Measurements from ENCODE around the gene OGFOD2. TPM values are rescaled to one million over a fixed set of nuclear protein-coding genes. Genes with fewer than 3 reads are reported as not detected.

Gene OGFOD2
- total RNA-seq, 1 donor from 2014 or later = 4.5 TPM

GRCh38 chr12:123024819-123025391, 49.9 kb downstream of the OGFOD2 start:
- DNase-seq (ENCODE audit: low spot score in 2 of 2) (no peak), FAIRE-seq (no peak)

GRCh38 chr12:123026094-123026853, 51.2 kb downstream of the OGFOD2 start:
- FAIRE-seq = no peak
- no peak for DNase-seq (ENCODE audit: low spot score in 2 of 2)

GRCh38 chr12:123027726-123028445, 52.8 kb downstream of the OGFOD2 start:
- FAIRE-seq = no peak
- no peak for DNase-seq (ENCODE audit: low spot score in 2 of 2)

GRCh38 chr12:123028475-123028874, 53.4 kb downstream of the OGFOD2 start:
- DNase-seq (ENCODE audit: low spot score in 2 of 2) (no peak), FAIRE-seq (no peak)

- no peak for FAIRE-seq
- no peak for DNase-seq (ENCODE audit: low spot score in 2 of 2)
Measured at GRCh38 chr12:123029550-123029949, 54.5 kb downstream of the OGFOD2 start.

Small RNA genes within 50 kb of the gene (small RNA-seq; reads per million reads assigned to genes)
- gene ARL6IP4 (not detected), gene MIR4304 (not detected)

Other genes with a start within 250 kb of the OGFOD2 start
- gene HCAR1, start 244.4 kb upstream of the OGFOD2 start, total RNA-seq = 0.41 TPM
- gene DENR, start 222.4 kb upstream of the OGFOD2 start, total RNA-seq = 48.9 TPM
- 12.2 TPM for gene CCDC62, start 200.7 kb upstream of the OGFOD2 start, total RNA-seq
- 88.0 TPM for gene HIP1R, start 139.8 kb upstream of the OGFOD2 start, total RNA-seq
- 13.0 TPM for gene VPS37B, start 79.1 kb upstream of the OGFOD2 start, total RNA-seq
- 17.5 TPM for gene ABCB9, start 8.8 kb upstream of the OGFOD2 start, total RNA-seq
- 24.9 TPM for gene ARL6IP4, start 5.4 kb downstream of the OGFOD2 start, total RNA-seq
- gene PITPNM2, start 175.8 kb downstream of the OGFOD2 start, total RNA-seq = 4.9 TPM